Kidney epithelial cell (primary cell): ENCODE results near the gene KRTAP1-3. TPM values are rescaled to one million over a fixed set of nuclear protein-coding genes. Genes with fewer than 3 reads are reported as not detected.

Source experiments
- DNase-seq: peaks from one replicate; pipeline ENCODE4 v3.0.0-alpha.2; 2010; ENCODE audit warnings: low read depth
- H3K27me3 ChIP-seq: 2 replicates; pipeline ENCODE4 v1.6.0; 2011; ENCODE audit warnings: low read length; ENCODE audit not compliant: control insufficient read depth, insufficient read depth
- H3K36me3 ChIP-seq: 2 replicates; pipeline ENCODE4 v1.5.1; 2011; ENCODE audit warnings: low read length; ENCODE audit not compliant: control insufficient read depth, insufficient read depth
- H3K4me3 ChIP-seq: 2 replicates; pipeline ENCODE4 v1.5.1; 2011; ENCODE audit warnings: low read depth, mild to moderate bottlenecking, control low read depth, low read length
- CTCF ChIP-seq: IDR thresholded peaks from 2 replicates; pipeline ENCODE4 v1.5.1; 2011; ENCODE audit warnings: mild to moderate bottlenecking, moderate library complexity, low read length, control low read depth, inconsistent platforms; ENCODE audit not compliant: insufficient read depth, poor library complexity, severe bottlenecking
- total RNA-seq: library from RNA; depleted of rRNA; stranded (reverse); fragments of >200 nt; gene quantifications from 2 replicates; pipeline ENCODE4 v1.2.3, GENCODE V29; 2015

The KRTAP1-3 gene
- total RNA-seq, 1 donor from 2014 or later, result not detected

DNA sequence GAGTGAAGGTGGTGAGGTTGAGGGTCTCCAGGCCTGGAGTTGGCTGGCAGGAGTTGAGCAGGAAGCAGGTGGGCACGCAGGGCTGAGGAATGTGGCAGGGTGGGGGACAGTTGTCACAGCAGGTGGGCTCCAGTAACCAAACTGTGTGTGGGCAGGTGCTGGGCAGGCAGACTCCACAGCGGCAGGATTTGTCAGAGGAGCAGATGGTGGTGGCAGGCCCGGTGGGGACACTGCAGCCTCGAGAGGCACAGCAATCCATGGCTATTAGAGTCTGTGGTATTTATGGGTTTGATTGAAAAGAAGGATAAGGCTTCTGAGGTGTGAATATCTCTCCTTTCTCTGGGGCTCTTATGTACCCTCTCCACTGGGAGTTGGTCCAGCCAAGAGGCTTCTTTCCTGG is 40.8 kb downstream of the KRTAP1-3 start, which contains the start of gene KRTAP3-3:
Gene KRTAP3-3 (minus strand): TSS at position 326 of the 400 bp plus-strand sequence. CDS start 67 bp downstream, at position 259.
- no peak for DNase-seq
- no peak for TF ChIP-seq CTCF
- Histone ChIP-seq H3K36me3 (no peaks in the 10 kb centered on the region), H3K27me3 (no peaks in the 10 kb centered on the region), H3K4me3 (no peak within 1 kb of the TSS)

- no peak for TF ChIP-seq CTCF
- no peak for DNase-seq
- no peaks in the 10 kb centered on the region for H3K27me3 ChIP-seq
- no peaks in the 10 kb centered on the region for H3K36me3 ChIP-seq
- H3K4me3 ChIP-seq, result no peak overlapping the region
Observed at GRCh38 chr17:40993084-40993483, 41.6 kb downstream of the KRTAP1-3 start.

- DNase-seq, result no peak
- H3K4me3 ChIP-seq, result no peak overlapping the region
- no peaks in the 10 kb centered on the region for H3K36me3 ChIP-seq
- no peaks in the 10 kb centered on the region for H3K27me3 ChIP-seq
- no peak for TF ChIP-seq CTCF
Observed at GRCh38 chr17:40992666-40993065, 42.0 kb downstream of the KRTAP1-3 start.

GRCh38 chr17:40986920-40987319 is 47.8 kb downstream of the KRTAP1-3 start:
- DNase-seq, result no peak
- no peaks in the 10 kb centered on the region for H3K27me3 ChIP-seq
- no peak for TF ChIP-seq CTCF
- H3K4me3 ChIP-seq, result no peak overlapping the region
- H3K36me3 ChIP-seq, result no peaks in the 10 kb centered on the region

DNA sequence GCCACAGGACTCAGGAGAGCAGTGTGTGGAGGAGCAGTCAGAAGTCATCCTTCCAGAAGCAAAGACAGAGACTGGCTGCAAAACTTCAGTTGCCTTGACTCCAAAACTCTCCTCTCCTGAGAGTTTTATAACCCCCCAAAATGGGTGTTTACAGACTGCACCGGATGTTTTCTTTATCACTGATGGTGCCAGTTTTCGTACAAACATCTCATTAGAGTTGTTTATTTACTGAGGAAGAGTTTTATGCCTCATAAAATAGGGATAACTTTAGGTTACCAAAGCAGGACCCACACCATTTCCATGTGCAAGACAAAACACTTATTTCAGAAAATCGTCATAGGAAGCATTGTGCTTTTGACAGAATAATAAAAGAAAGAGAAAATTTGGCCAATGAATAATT is 50.4 kb downstream of the KRTAP1-3 start, which contains the start of gene KRT40:
Gene KRT40 (minus strand): TSS at position 101 of the 400 bp plus-strand sequence. CDS start 53 bp downstream, at position 48.
- no peaks in the 10 kb centered on the region for H3K36me3 ChIP-seq
- no peak within 1 kb of the TSS for H3K4me3 ChIP-seq
- DNase-seq, result no peak
- no peaks in the 10 kb centered on the region for H3K27me3 ChIP-seq
- TF ChIP-seq CTCF, result no peak

Other genes starting within 250 kb of the KRTAP1-3 start
- not detected in 2 replicates for gene KRT28, start 234.9 kb downstream of the KRTAP1-3 start, total RNA-seq
- gene KRT10, start 212.3 kb downstream of the KRTAP1-3 start, total RNA-seq, result 24.5 and 29.9 TPM in 2 replicates
- gene KRT12, start 167.7 kb downstream of the KRTAP1-3 start, total RNA-seq, result not detected in 2 replicates
- gene KRT20, start 149.6 kb downstream of the KRTAP1-3 start, total RNA-seq, result not detected in 2 replicates
- 24.2 and 25.9 TPM in 2 replicates for gene KRT23, start 97.2 kb downstream of the KRTAP1-3 start, total RNA-seq
- not detected in 2 replicates for gene KRT39, start 67.9 kb downstream of the KRTAP1-3 start, total RNA-seq
- not detected in 2 replicates for gene KRT40, start 50.5 kb downstream of the KRTAP1-3 start, total RNA-seq
- not detected in 2 replicates for gene KRTAP3-3, start 40.7 kb downstream of the KRTAP1-3 start, total RNA-seq
- not detected in 2 replicates for gene KRTAP3-2, start 35.0 kb downstream of the KRTAP1-3 start, total RNA-seq
- gene KRTAP3-1, start 25.7 kb downstream of the KRTAP1-3 start, total RNA-seq, result not detected in 2 replicates
- not detected in 2 replicates for gene KRTAP1-5, start 7.7 kb downstream of the KRTAP1-3 start, total RNA-seq
- gene KRTAP1-4, start 4.7 kb downstream of the KRTAP1-3 start, total RNA-seq, result not detected in 2 replicates
- not detected in 2 replicates for gene KRTAP1-1, start 6.6 kb upstream of the KRTAP1-3 start, total RNA-seq
- gene KRTAP2-1, start 12.4 kb upstream of the KRTAP1-3 start, total RNA-seq, result not detected in 2 replicates
- gene KRTAP2-2, start 20.4 kb upstream of the KRTAP1-3 start, total RNA-seq, result not detected in 2 replicates
- 4.3 and 5.2 TPM in 2 replicates for gene KRTAP2-3, start 25.2 kb upstream of the KRTAP1-3 start, total RNA-seq
- gene KRTAP2-4, start 31.0 kb upstream of the KRTAP1-3 start, total RNA-seq, result not detected in 2 replicates
- not detected in 2 replicates for gene KRTAP4-7, start 49.3 kb upstream of the KRTAP1-3 start, total RNA-seq
- not detected in 2 replicates for gene KRTAP4-8, start 63.3 kb upstream of the KRTAP1-3 start, total RNA-seq
- not detected in 2 replicates for gene KRTAP4-16, start 67.3 kb upstream of the KRTAP1-3 start, total RNA-seq
- gene KRTAP4-9, start 70.5 kb upstream of the KRTAP1-3 start, total RNA-seq, result not detected in 2 replicates
- not detected in 2 replicates for gene KRTAP4-11, start 83.5 kb upstream of the KRTAP1-3 start, total RNA-seq
- not detected in 2 replicates for gene KRTAP4-12, start 89.3 kb upstream of the KRTAP1-3 start, total RNA-seq
- not detected in 2 replicates for gene KRTAP4-6, start 105.7 kb upstream of the KRTAP1-3 start, total RNA-seq
- gene KRTAP4-5, start 115.0 kb upstream of the KRTAP1-3 start, total RNA-seq, result not detected in 2 replicates
- gene KRTAP4-4, start 125.9 kb upstream of the KRTAP1-3 start, total RNA-seq, result not detected in 2 replicates
- not detected in 2 replicates for gene KRTAP4-3, start 133.3 kb upstream of the KRTAP1-3 start, total RNA-seq
- gene KRTAP4-2, start 143.3 kb upstream of the KRTAP1-3 start, total RNA-seq, result not detected in 2 replicates
- gene KRTAP4-1, start 150.0 kb upstream of the KRTAP1-3 start, total RNA-seq, result not detected in 2 replicates
- gene KRTAP9-1, start 155.0 kb upstream of the KRTAP1-3 start, total RNA-seq, result not detected in 2 replicates
- gene KRTAP9-2, start 191.8 kb upstream of the KRTAP1-3 start, total RNA-seq, result not detected in 2 replicates
- gene KRTAP9-3, start 197.6 kb upstream of the KRTAP1-3 start, total RNA-seq, result not detected in 2 replicates
- not detected in 2 replicates for gene KRTAP9-8, start 203.1 kb upstream of the KRTAP1-3 start, total RNA-seq
- gene KRTAP9-4, start 214.8 kb upstream of the KRTAP1-3 start, total RNA-seq, result not detected in 2 replicates
- gene KRTAP9-9, start 220.5 kb upstream of the KRTAP1-3 start, total RNA-seq, result not detected in 2 replicates
- gene KRTAP9-6, start 230.5 kb upstream of the KRTAP1-3 start, total RNA-seq, result not detected in 2 replicates
- not detected in 2 replicates for gene KRTAP9-7, start 240.8 kb upstream of the KRTAP1-3 start, total RNA-seq